ENCODE data around the gene GRIP2.
A peak's percentile ranks its signal among the peaks of the same experiment; 100 is the strongest.

GRIP2 gene

GRCh38 chr3:14502472-14502871 lies 37.7 kb downstream of the GRIP2 start:
- no peaks in the 10 kb centered on the region for H3K36me3 ChIP-seq (ENCODE audit: control insufficient read depth in 2 of 2, insufficient read depth in 1 of 2, low read length in 2 of 2)
- H3K4me3 ChIP-seq (ENCODE audit: low read depth, low read length) = no peak overlapping the region
- no peak for TF ChIP-seq ZBTB17 (tag by site-specific recombination; IDR thresholded peaks at IDR 0.05)
- TF ChIP-seq ZNF549 (tag by site-specific recombination; IDR thresholded peaks at IDR 0.05) = no peak
- no peak for TF ChIP-seq ZNF184 (tag by site-specific recombination; IDR thresholded peaks at IDR 0.05)
- peak; percentile 67 for TF ChIP-seq SETDB1 (IDR thresholded peaks at IDR 0.05; ENCODE audit: insufficient read length, low read length)
- no peak for TF ChIP-seq ZNF175 (tag by site-specific recombination; IDR thresholded peaks at IDR 0.05)
- TF ChIP-seq IKZF3 (tag by site-specific recombination; IDR thresholded peaks at IDR 0.05) = no peak
- TF ChIP-seq TCF7L2 (IDR thresholded peaks at IDR 0.05; ENCODE audit: borderline replicate concordance, low read depth, low read length) = no peak
- no peak for TF ChIP-seq ZFP3 (tag by site-specific recombination; IDR thresholded peaks at IDR 0.05; ENCODE audit: low read depth)
- no peaks in the 10 kb centered on the region for H3K4me1 ChIP-seq (ENCODE audit: control insufficient read depth, insufficient read depth, low read length)
- H3K27ac ChIP-seq (ENCODE audit: extremely low read depth, low read depth, low read length) = no peak overlapping the region
- POLR2A ChIA-PET = no interaction called here
- no peaks in the 10 kb centered on the region; the same call in 1 of the 2 replicates for H3K9me3 ChIP-seq (ENCODE audit: control insufficient read depth, insufficient read depth, low read depth, low read length)
- CTCF ChIA-PET = interaction anchor here (0.6 kb wide), 2 partner anchors 26 to 82 kb away, joined by 3 read pairs; no protein-coding TSS in a partner anchor

GRCh38 chr3:14497321-14497720 lies 42.8 kb downstream of the GRIP2 start:
- ChIA-PET CTCF (interaction anchor here (1.0 to 1.5 kb wide), 5 partner anchors 10 to 294 kb away, joined by 3 to 6 read pairs (median 4); no protein-coding TSS in a partner anchor), POLR2A (no interaction called here)
- peak; percentile 14; the same call in 1 of the 2 replicates for TF ChIP-seq ZIC2 (tag by site-specific recombination; IDR thresholded peaks at IDR 0.05)
- 0 out of 2 replicates have a peak, but pooled peaks have one; percentile 32 for TF ChIP-seq ZNF623 (tag by site-specific recombination; IDR thresholded peaks at IDR 0.05)
- TF ChIP-seq ZBTB49 (tag by site-specific recombination; IDR thresholded peaks at IDR 0.05; ENCODE audit: low read depth) = no peak
- no peak for TF ChIP-seq ZNF202 (tag by site-specific recombination; IDR thresholded peaks at IDR 0.05; ENCODE audit: borderline replicate concordance)

GRCh38 chr3:14496351-14496750 lies 43.8 kb downstream of the GRIP2 start:
- CTCF ChIA-PET = interaction anchor here (0.7 to 1.0 kb wide), 2 partner anchors 57 to 215 kb away, joined by 3 read pairs; no protein-coding TSS in a partner anchor
- no peak overlapping the region for H3K4me3 ChIP-seq (ENCODE audit: low read depth, low read length)
- TF ChIP-seq ZNF785 (tag by site-specific recombination; IDR thresholded peaks at IDR 0.05) = no peak
- no peak for TF ChIP-seq ZNF184 (tag by site-specific recombination; IDR thresholded peaks at IDR 0.05)
- TF ChIP-seq ZNF202 (tag by site-specific recombination; IDR thresholded peaks at IDR 0.05; ENCODE audit: borderline replicate concordance) = no peak
- TF ChIP-seq HOXA7 (CRISPR knock-in tag; IDR thresholded peaks at IDR 0.05; ENCODE audit: borderline replicate concordance) = no peak
- no peak for TF ChIP-seq PRDM4 (tag by site-specific recombination; IDR thresholded peaks at IDR 0.05)

More at GRCh38 chr3:14497321-14497720, 42.8 kb downstream of the GRIP2 start:
- Histone ChIP-seq H3K4me1 (ENCODE audit: control insufficient read depth, insufficient read depth, low read length) (no peaks in the 10 kb centered on the region), H3K4me3 (ENCODE audit: low read depth, low read length) (no peak overlapping the region), H3K36me3 (ENCODE audit: control insufficient read depth in 2 of 2, insufficient read depth in 1 of 2, low read length in 2 of 2) (no peaks in the 10 kb centered on the region), H3K27ac (ENCODE audit: extremely low read depth, low read depth, low read length) (no peak overlapping the region), H3K9me3 (ENCODE audit: control insufficient read depth, insufficient read depth, low read depth, low read length) (no peaks in the 10 kb centered on the region)

More at GRCh38 chr3:14496351-14496750, 43.8 kb downstream of the GRIP2 start:
- no peaks in the 10 kb centered on the region for H3K4me1 ChIP-seq (ENCODE audit: control insufficient read depth, insufficient read depth, low read length)
- no peaks in the 10 kb centered on the region for H3K36me3 ChIP-seq (ENCODE audit: control insufficient read depth in 2 of 2, insufficient read depth in 1 of 2, low read length in 2 of 2)
- no peak overlapping the region for H3K27ac ChIP-seq (ENCODE audit: extremely low read depth, low read depth, low read length)
- no peaks in the 10 kb centered on the region for H3K9me3 ChIP-seq (ENCODE audit: control insufficient read depth, insufficient read depth, low read depth, low read length)
- POLR2A ChIA-PET = no interaction called here
